Caki2 (cell line): ENCODE data around the gene FUT8. TPM values are rescaled to one million over a fixed set of nuclear protein-coding genes. Genes with fewer than 3 reads are reported as not detected.

Experiments used
- DNase-seq: peaks from one replicate; pipeline ENCODE4 v3.0.0-alpha.2; 2015; ENCODE audit warnings: low read depth
- in situ Hi-C: cut with HindIII; loops from 2 replicates; pipeline ENCODE4 v1.10.0; 2016; ENCODE audit warnings: low sequenced_read_pairs, low pct_unique_long_range_greater_than_20kb, mixed read lengths
- total RNA-seq: library from RNA; depleted of rRNA; stranded (reverse); fragments of >200 nt; shearing (Covaris generic); gene quantifications from 2 replicates; pipeline ENCODE4 v1.2.3, GENCODE V29; 2014; ENCODE audit warnings: low replicate concordance

FUT8 gene
- total RNA-seq, 1 experiment from 2014 or later = 29.6 TPM

GRCh38 chr14:65756880-65757279, 344.4 kb downstream of the FUT8 start:
- DNase-seq = no peak
- in situ Hi-C loops = no loop called here

- DNase-seq = no peak
- in situ Hi-C loops = no loop called here
Measured at GRCh38 chr14:65769151-65769550, 356.6 kb downstream of the FUT8 start.

- in situ Hi-C loops = no loop called here
- DNase-seq = no peak
Measured at GRCh38 chr14:65770681-65771080, 358.2 kb downstream of the FUT8 start.

- in situ Hi-C loops = no loop called here
- DNase-seq = no peak
Measured at GRCh38 chr14:65771271-65771670, 358.7 kb downstream of the FUT8 start.

- DNase-seq = no peak
- in situ Hi-C loops = no loop called here
Measured at GRCh38 chr14:65772466-65772865, 359.9 kb downstream of the FUT8 start.

GRCh38 chr14:65772921-65773574, 360.5 kb downstream of the FUT8 start:
- DNase-seq = no peak
- in situ Hi-C loops = no loop called here

- in situ Hi-C loops = no loop called here
- no peak for DNase-seq
Measured at GRCh38 chr14:65774041-65774440, 361.5 kb downstream of the FUT8 start.

- in situ Hi-C loops = no loop called here
- DNase-seq = no peak
Measured at GRCh38 chr14:65776193-65776852, 363.8 kb downstream of the FUT8 start.

- DNase-seq = no peak
- in situ Hi-C loops = no loop called here
Measured at GRCh38 chr14:65780566-65780965, 368.0 kb downstream of the FUT8 start.

GRCh38 chr14:65783101-65783500, 370.6 kb downstream of the FUT8 start:
- in situ Hi-C loops = no loop called here
- DNase-seq = no peak

GRCh38 chr14:65783576-65783975, 371.0 kb downstream of the FUT8 start:
- no peak for DNase-seq
- in situ Hi-C loops = no loop called here

GRCh38 chr14:65784574-65784973, 372.0 kb downstream of the FUT8 start:
- in situ Hi-C loops = no loop called here
- no peak for DNase-seq

GRCh38 chr14:65787461-65787860, 374.9 kb downstream of the FUT8 start:
- DNase-seq = no peak
- in situ Hi-C loops = no loop called here

GRCh38 chr14:65788876-65789275, 376.3 kb downstream of the FUT8 start:
- no peak for DNase-seq
- in situ Hi-C loops = no loop called here

GRCh38 chr14:65789363-65789762, 376.8 kb downstream of the FUT8 start:
- no peak for DNase-seq
- in situ Hi-C loops = no loop called here

GRCh38 chr14:65790172-65790815, 377.8 kb downstream of the FUT8 start:
- no peak for DNase-seq
- in situ Hi-C loops = no loop called here

- DNase-seq = peak; percentile 68
- in situ Hi-C loops = no loop called here
Measured at GRCh38 chr14:65791191-65791981, 378.9 kb downstream of the FUT8 start.

- in situ Hi-C loops = no loop called here
- DNase-seq = peak; percentile 73
Measured at GRCh38 chr14:65792208-65792905, 379.8 kb downstream of the FUT8 start.
